NCI-H2171 treated with DMSO at 0.1 percent for 48 hours (cell line): ENCODE measurements around the gene NBAS.
"Not testable (repeated sequence)": the region's sequence is repeated elsewhere in the genome, so short reads cannot be mapped to it uniquely, and the experiment has no call there.

Experiments
- DNase-seq: peaks from one replicate; lab custom pipeline; 2025; lab: John Stamatoyannopoulos, UW

The NBAS gene

GRCh38 chr2:15359716-15360531, 201.2 kb downstream of the NBAS start:
- no peak for DNase-seq

GRCh38 chr2:15357922-15358321, 203.2 kb downstream of the NBAS start:
- no peak for DNase-seq

DNA sequence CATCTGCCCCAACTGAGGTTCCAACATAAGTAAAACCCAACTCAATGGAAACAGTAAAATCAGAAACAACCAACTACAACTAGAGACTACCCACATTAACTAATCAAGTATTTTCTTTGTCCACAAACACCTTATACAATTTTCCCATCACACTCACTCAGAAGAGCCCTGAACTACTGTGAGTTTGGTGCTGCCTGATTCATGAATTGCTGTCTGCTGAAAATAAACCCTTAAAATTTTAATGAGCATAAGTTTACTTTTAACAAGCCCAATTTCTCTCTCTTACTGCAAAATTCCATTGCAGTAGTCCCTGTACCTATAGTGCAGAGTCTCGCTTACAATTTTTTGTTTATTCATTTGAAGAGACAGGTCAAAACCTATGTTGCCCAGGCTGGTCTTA, 203.9 kb downstream of the NBAS start:
- no peak for DNase-seq

- DNase-seq = no peak
These were observed 205.7 kb downstream of the NBAS start for GRCh38 chr2:15355386-15355785.

DNA sequence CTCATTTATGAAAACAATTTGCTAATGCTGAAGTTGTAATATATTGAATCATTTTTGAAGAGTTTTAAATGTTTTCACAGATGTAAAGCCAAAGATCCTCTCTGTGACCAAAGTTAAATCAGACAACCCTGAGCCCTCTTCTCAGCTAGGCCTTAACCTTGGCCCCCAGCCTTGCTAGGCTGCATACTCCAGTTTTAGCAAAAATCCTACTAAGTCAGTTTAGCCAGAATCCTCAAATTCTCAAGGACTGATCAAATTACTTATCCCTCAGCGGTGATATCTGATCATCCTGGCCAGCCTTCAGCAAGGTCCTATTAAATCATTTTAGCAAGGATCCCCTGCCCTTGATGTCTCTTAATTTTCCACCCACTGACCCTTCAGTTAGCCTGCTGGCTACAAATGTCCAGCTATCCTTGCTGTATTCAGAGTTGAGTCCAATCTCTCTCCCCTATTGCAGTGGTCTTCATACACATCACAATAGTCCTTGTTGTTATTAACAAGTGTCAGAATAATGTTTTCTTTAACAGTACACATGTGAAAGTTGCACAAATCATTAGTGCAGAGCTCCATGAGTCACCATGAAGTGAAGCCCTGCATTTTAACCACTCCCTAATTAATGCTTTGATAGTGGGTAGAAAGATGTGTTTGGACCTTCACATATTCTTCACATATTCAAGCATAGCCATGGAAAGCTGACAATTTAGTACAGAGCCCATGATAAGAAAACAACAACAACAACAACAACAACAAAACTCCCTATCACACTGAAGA, 206.4 kb downstream of the NBAS start:
- no peak for DNase-seq

- no peak for DNase-seq
These were observed 208.8 kb downstream of the NBAS start for GRCh38 chr2:15352363-15352762.

GRCh38 chr2:15348636-15349035, 212.5 kb downstream of the NBAS start:
- DNase-seq = no peak

GRCh38 chr2:15348045-15348444, 213.1 kb downstream of the NBAS start:
- no peak for DNase-seq

DNA sequence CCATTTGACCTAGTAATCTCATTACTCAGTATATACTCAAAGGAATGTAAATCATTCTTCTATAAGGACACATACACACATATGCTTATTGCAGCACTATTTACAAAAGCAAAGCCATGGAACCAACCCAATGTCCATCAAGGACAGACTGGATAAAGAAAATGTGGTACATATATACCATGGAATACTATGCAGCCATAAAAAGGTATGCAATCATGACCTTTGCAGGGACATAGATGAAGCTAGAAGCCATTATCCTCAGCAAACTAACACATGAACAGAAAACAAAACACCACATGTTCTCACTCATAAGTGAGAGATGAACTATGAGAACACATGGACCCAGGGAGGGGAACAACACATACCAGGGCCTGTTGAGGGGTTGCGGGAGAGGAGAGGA, 214.5 kb downstream of the NBAS start:
- DNase-seq = no peak

- DNase-seq = no peak
These were observed 223.0 kb downstream of the NBAS start for GRCh38 chr2:15337996-15338666.

- peak; percentile 66 for DNase-seq
These were observed 226.3 kb downstream of the NBAS start for GRCh38 chr2:15334644-15335326.

- DNase-seq = no peak
These were observed 229.3 kb downstream of the NBAS start for GRCh38 chr2:15331787-15332186.

DNA sequence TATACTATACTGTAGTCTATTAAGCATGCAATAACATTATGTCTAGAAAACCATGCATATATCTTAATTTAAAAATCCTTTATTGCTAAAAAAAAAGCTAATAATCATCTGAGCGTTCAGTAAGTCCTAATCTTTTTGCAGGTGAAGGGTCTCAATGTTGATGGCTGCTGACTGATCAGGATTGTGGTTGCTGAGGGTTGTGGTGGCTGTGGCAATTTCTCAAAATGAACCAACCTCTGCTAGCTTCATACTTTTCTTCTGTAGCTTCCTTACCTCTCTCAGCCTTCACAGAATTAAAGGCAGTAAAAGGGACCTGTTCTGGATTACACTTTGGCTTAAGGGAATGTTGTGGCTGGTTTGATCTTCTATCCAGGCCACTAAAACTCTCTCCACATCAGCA, 235.8 kb downstream of the NBAS start:
- DNase-seq = no peak

DNA sequence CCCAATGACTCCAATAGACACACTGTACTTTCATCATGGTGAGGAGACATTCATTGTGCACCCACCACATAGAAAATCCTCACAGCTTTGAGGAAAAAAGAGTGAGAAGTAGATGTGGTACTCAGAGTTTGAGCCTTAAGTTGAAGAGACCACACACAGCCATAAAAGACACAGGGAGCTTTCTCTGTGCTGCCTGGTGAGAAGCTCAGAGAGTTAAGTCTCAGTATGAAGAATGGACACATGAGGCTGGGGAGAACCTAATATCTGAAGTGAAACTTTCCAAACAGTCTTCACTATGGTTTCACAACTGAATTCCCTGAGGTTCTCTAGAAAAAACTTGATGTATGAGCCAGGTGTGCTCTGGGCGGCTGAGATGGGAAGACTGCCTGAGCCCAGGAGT, 237.9 kb downstream of the NBAS start:
- DNase-seq = no peak

GRCh38 chr2:15321481-15321880, 239.7 kb downstream of the NBAS start:
- DNase-seq = not testable (repeated sequence)

DNA sequence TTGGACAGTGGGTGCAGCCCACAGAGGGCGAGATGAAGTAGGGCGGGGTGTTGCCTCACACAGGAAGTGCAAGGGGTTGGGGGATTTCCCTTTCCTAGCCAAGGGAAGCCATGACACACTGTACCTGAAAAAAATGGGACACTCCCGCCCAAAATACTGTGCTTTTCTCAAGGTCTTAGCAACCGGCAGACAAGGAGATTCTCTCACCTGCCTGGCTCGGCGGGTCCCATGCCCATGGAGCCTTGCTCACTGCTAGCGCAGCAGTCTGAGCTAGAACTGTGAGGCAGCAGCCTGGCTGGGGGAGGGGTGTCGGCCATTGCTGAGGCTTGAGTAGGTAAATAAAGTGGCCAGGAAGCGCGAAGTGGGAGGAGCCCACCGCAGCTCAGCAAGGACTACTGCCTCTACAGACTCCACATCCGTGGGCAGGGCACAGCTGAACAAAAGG, 244.7 kb downstream of the NBAS start:
- DNase-seq = no peak

- DNase-seq = no peak
These were observed 245.7 kb downstream of the NBAS start for GRCh38 chr2:15315411-15315810.

GRCh38 chr2:15313657-15314056, 247.5 kb downstream of the NBAS start:
- peak; percentile 78 for DNase-seq

DNA sequence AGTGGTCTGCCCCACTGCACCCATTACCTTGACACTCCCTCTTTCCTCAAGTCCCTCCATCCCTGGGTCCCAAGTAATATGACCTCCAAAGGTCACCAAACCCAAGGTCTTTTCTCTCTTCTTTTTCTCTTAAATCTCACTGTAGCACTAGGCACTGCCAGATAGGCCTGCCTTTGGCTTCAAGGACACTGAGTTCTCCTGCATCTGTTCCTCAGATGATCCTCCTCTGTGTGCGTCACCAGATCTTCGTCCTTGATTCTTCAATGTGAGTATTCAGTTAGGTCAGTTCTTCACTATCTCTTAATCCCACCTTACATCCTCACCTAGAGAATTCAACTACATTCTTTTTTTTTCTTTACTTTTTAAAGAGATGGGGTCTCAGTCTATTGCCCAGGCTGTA, 249.2 kb downstream of the NBAS start:
- DNase-seq = no peak

DNA sequence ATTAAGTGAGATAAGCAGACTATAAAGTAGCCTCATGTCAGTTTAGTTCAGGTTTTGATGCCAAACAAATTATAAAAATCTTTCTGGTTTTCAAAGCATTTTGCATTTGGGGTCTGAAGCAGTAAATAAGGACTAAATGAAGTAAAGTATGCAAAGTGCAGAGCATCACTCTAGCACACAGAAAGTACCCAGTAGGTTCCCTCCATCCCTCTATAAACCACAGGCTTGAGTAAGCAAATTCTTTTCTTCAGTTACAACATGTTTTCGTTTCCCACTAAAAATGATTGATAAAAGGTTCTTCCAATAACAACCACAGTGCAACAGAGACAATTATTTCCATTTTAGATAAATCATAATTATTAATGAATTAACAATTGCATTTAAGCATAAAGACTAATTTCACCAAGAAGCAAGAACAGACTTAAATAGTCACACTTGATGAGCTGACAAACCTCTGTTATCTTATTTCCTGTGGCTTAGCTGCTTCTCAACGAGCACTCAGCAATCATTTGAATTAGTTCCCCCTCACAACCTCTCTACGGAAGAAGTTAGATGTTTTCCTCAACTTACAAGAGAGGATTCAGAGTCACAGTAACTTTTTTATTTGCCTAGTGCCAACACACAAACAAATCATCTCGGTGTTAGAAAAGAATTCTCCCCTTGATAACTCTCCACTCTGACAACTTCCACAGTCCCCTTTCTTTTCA, 249.8 kb downstream of the NBAS start:
- DNase-seq = no peak

DNA sequence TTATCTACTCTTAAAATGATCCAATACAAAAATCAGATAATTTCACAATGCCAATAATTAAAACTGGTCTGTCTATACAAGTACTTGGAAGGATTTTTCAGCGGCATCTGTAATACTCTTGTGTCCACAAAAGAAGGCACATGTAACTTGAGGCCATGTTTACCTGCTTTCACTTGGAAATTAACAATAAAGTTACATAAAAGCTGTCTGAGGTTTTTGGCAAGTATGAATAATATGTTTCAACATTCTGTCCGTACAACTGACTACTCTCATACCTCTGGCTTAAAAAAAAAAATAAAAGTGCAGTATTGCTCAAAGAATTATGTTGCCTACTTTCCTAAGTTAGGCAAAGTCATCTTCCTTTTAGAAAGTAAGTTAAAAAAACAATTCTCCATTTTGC, 253.6 kb downstream of the NBAS start:
- DNase-seq = no peak

DNA sequence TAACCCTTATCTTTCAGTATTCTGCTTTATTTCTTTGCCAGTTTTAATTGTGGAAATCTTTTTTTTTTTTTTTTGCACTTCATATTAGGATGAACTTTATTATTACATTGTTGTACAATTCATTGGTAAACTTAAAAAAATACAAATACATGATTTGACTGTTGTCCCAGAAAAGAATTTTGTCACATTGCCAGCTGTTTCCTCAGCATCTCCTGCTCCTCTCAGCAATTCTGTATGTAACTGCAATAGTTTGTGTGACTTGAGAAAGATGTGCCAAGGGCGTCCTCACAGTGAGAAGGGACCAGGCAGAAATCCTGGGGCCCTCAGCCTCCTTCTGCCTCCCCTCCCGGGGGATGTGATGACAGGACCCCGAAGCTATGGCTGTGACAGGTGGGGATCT, 254.4 kb downstream of the NBAS start:
- DNase-seq = no peak
